Medulla oblongata (tissue), 1 donor: ENCODE data around the gene PRKCB.

Experiments used
- DNase-seq: peaks from one replicate; pipeline ENCODE4 v3.0.0-alpha.2; 2015; ENCODE audit errors: extremely low spot score

The PRKCB gene

DNA sequence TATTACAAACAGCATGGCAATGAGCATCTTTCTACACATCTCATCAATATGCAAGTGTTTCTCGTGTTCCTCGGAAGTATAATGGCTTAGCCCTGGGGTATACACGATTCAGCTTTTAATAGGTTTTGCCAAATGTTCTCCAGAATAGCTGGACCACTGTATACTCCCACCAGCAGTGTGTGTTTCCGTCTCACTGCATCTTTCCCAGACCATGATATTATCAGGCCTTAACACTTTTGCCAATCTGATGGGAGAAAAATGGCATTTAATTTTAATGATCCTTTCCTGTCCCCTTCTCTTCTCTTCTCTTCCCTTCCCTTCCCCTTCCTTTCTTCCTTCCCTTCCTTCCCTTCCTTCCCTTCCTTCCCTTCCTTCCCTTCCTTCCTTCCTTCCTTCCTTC lies 30.8 kb downstream of the PRKCB start:
- DNase-seq, result no peak

DNA sequence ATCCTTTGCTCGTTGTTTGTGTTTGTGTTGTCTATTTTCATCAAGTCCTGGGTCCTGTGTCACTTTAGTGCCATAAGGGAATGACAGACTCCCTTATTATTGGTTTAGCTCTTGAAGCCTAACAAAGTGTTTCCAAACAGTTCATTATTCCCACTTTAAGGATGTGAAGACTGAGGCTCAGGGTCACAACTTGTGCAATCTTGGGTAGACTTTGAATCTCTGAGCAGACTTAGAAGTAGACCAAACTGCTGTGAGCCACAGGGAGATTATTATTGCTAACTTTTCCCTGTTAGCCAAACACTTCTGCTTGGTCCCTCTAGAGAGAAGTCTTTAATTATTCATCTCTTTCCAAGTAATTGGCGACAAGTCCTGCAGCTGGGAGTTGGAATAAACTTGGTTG lies 31.8 kb downstream of the PRKCB start:
- DNase-seq, result no peak

DNA sequence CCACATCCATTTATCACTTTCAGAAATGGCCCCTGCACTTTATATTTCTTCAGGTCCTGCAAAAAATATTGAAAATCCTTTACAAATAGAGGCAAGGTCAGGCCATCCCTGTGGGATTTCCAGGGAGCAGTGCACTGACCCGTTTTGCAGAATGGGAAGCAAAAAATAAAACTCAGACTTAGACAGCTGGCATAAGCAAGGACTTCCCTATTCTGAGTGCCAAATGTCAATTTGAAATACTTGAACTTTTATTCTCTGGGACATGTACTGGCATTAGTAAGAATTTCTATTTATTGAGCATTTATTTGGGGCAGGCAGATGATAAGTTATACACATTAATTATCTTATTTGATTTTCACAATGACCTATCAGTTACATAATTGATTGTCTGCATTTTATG lies 32.4 kb downstream of the PRKCB start:
- DNase-seq, result no peak

DNA sequence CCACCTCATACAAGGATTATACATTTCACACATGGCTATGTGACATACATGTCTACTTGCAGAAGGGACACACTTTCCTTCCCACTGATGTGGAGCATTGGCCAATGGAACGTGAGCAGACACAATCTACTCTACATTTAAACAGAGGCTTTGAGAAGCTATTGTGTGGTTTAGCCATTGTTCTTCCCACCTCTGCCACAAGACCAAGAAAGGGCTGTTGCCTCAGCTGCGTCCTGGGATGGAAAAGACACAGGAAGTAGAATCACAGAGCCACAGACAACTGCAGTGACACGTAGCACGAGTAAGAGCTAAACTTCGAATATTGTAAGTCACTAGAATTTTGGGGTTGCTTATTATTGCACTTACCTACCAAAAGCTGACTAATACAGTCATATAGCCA lies 33.3 kb downstream of the PRKCB start:
- DNase-seq, result no peak

DNA sequence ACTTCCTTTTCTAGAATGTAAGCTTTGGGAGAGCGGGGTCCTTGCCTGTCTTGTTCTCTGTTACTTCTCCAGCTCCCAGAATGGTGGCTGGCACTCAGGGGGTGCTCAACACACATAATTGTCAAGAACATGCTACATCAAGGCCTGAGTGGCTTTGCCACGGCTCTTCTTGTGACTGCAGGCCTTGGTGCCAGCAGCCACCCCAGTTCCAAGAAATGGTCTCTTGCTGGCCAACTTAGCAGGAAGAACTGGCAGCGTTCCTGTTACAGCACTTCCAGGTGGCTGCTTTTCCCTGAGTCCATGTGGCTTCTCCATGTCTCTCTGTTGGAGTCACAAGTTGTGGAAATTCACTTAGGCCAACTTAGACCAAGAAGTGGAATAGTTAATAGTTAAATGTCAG lies 36.1 kb downstream of the PRKCB start:
- DNase-seq, result peak; percentile 60

DNA sequence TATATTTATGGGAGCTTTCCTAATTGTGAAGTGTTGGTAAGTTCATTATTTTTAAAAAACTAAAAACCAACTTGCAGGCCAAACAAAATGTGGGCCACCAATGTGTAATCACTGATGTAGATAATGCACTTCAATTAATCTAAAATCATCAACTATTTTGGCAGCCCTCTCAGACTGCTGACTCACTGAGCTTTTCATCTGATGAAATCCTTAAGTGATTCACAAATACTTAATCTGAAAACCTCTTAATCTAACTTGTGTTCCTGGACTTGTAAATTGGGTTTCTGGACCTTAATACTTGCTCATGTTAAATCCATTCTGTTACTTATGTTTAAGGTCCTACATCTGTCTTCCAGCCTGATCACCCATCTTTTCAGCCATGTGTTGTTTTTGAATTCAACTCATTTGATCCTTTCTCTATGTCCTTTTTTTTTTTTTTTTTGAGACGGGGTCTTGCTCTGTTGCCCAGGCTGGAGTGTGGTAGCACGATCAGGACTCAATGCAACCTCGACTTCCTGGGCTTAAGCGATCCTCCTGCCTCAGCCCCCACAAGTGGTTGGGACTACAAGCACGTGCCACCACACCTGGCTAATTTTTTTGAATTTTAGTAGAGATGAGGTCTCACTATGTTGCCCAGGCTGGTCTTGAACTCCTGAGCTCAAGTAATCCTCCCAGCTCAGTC lies 39.0 kb downstream of the PRKCB start:
- DNase-seq, result no peak

DNA sequence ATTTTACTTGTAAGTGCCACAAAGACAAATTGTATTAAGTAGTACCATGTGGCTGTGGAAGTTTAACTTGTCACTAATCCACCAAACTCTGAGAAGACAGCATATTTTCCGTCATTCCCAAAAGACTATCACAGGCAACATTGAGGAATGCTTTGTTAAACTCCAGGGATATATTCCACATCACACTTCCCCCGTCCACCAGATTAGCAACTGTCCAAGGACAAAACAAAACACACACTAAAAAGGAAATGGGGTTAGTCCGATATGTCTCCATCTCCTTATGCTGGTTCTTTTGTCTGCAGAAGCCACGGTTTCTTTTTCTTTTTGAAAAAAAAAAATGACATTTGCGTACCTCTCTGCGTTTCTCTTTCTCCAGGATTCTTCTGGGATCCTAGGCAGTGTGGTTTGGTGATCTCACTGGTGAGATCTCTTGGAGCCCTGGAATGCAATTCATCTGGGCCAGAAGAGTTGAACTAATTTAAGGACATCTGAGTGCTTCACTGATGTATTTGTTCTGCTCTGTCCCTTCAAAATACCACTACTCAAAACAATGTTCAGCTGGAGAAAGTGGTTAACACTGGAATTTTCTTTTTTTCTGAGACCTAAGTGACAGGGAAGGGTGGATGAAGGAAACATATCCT lies 40.6 kb downstream of the PRKCB start:
- no peak for DNase-seq

DNA sequence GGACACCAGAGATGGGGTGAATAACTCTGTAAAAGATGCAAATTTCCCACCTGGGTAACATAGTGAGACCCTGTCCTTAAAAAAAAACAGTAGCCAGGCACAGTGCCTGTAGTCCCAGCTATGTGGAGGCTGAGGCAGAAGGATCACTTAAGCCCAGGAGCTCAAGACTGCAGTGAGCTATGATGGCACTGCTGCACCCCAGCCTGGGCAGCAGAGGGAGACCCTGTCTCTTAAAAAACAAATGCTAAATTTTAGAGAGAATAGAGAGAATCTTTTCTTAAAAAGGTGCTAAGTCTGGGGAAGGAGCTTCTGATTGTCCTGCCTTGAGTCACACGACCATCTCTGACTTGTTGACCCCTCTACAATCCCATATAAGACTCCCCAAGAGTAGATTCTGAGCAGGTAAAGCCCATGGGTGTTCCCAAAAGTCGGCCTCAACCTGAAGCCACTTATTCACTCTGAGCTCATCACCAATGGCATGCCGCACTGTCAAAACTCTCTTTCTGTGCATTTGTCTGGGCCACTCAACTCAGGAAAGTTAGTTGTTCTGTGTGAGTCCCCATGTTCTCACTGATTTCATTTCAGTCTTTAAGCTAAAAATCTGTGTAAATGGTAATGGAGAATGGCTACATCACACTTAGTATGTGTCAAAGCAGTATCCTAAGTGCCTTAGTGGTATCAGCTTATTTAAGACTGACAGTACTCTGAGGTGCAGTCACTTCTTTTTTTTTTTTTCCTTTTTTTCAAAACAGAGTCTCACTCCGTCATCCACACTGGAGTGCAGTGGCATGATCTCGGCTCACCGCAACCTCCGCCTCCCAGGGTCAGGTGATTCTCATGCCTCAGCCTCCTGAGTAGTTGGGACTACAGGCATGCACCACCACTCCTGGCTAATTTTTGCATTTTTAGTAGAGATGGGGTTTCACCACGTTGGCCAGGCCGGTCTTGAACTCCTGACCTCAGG lies 41.6 kb downstream of the PRKCB start:
- DNase-seq, result no peak

DNA sequence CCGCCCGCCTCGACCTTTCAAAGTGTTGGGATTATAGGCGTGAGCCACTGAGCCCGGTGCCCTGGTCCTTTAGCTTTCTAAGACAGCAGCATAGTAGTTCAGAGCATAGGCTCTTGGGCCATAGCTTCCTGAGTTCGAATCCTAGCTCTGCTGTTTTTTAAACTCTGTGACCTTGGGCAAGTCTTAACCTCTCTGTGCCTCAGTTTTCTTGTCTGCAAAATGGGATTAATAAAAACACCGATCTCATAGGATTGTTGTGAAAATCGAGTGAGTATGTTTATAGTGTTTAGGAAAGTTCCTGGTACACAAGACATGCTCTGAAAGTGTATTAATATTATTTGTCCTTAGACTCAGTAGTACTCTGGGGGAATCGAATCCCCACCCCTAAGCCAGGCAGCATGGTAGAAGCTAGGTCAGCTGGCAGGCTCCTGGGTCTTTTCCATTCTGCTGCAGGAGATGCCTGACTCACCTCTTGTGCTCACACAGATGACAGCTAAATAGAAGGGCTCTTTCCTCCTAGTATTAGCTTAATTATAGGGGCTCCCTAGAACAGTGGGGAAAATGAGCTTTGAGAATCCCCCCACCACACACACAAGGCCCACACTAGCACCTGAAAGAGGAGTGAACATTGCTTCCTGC lies 44.1 kb downstream of the PRKCB start:
- no peak for DNase-seq

DNA sequence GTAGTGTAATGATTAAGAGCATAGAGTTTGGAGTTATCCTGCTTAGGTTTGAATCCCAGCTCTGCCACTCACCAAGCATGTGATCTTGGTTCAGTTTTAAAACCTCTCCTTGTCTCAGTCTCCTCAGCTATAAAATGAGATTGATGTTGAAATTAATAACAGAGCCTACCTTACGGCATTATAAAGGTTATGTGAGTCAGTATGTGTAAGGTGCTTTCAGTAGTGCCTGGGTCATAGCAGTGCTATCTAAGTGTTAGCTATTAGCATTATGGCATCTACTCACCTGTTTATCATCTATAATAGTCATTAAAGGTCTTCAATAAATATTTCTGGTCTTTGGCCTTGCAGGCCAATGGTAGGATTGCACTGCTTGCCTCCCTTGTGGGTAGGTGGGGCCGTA lies 53.4 kb downstream of the PRKCB start:
- DNase-seq, result no peak

DNA sequence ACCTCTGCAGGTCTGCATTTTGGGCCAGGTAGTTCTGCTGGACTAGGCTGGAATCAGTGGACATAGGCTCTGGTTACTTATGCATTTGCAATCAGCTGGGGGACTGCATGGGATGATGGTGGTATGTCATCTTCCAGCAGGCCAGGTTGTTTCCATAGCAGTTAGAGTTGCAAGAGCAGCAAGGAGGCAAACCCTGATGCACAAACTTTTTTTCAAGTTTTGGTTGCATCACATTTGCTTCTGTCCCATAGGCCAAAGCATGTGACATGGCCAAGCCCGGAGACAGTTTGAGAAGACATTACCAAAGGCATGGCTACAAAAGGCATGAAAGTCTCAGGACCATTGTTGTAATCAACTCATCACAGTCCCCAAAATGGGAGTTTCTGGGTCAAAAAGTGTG lies 58.2 kb downstream of the PRKCB start:
- DNase-seq, result no peak

DNA sequence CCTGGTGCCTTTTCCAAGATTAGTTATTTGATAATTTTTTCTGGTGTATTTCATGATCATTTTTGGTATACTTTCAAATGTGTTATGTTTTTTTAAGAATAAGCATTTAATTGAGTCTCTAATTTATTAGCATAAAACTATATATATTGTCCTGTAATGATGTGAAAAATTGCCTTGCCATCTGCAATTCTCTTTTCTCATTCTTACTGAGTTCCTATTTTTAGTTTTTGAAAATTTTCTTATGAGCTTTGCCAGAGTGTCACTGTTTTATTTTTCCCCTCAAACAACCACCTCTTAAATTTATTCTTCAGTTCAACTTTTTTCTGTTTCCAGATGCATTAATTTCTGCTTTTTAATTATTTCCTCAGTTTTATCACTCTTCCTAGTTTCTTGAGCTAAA lies 59.3 kb downstream of the PRKCB start:
- DNase-seq, result no peak

DNA sequence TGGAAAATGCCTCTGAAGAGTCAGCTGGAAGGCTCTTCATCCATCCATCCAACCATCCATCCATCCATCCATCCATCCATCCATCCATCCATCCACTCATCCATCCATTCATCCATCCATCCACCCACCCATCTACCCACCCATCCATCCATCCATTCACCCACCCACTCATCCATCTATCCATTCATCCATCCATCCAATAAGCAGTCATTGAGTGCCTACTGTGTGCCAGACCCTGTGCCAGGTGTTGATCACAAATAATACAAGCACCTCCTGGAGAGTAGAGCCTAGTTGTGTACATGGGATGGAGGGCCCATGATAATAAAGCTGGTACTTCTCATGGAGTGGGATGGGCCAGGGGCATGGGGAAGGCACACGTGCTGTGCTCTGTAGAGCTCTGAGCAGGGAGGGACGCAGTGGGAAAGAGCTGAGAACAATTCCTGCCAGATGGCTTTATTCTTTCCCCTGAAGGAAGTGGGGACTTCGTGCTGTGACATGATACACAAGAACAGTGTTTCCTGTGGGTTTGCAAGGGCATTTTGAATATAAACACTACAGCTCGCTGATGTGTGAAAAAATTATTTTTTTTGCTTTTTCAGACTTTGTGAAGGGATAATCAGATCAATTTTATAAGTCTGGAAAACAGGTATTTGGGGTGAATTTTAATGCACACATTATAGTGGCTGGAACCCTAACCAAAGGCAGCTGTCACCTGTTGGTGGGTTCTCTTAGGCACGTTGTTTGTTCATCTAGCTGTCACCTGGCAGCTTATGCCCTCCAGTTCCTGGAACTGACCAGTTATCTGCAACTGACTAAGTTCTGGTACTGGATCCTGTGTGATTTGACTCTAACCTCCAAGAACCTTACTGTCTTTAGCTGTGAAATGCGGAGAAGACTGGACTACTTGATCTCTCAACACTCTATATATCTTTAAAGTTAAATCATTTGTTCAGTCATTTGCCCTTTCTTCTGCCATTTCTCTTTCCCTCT lies 61.3 kb downstream of the PRKCB start:
- DNase-seq, result no peak

DNA sequence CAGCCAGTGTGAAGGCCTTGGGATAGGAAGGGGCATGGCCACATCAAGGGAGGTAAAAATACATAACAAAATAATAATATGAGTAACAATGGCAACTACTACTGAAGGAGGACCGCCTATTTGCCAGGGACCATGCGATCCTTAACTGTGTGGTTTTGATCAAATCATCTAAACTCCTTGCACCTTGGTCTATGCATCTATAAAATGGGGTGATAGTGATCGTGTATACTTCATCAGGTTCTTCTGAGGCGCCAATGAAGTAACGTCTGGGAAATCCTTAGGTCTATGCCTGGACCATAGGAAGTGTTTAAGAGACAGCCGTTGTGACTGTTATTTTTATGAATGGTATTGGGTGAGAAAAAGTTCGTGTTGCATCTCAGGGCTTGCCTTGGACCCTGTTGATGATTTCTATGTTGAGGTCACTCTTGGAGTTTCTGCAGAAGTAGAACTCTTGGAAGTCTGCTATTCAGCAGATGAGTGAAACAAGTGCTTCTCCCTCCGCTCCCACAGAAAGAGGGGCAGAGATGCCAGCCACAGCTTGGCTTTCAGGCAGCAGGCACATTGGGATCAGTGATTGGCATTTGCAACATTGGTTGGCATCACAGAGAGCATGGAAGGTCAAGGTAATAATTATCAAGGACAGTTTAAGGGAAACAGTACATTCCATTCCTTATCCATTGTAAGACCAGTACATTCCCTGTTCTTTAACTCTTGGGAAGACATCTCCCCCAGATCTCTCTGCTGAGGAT lies 63.1 kb downstream of the PRKCB start:
- DNase-seq, result no peak

DNA sequence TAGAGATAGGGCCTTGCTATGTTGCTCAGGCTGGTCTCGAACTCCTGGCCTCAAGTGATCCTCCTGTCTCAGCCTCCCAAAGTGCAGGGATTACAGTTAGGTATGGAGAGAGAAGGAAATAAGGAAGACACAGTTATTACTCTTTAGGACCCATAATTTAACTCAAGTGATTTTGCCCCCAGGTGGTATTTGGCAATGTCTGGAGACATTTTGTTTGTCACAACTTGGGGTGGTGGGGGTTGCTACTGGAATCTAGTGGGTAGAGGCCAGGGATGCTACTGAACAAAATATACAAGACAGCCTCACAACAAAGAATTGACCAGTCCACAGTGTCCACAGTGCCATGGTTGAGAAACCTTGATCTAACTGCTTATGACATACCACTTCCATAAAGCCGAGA lies 64.1 kb downstream of the PRKCB start:
- no peak for DNase-seq

DNA sequence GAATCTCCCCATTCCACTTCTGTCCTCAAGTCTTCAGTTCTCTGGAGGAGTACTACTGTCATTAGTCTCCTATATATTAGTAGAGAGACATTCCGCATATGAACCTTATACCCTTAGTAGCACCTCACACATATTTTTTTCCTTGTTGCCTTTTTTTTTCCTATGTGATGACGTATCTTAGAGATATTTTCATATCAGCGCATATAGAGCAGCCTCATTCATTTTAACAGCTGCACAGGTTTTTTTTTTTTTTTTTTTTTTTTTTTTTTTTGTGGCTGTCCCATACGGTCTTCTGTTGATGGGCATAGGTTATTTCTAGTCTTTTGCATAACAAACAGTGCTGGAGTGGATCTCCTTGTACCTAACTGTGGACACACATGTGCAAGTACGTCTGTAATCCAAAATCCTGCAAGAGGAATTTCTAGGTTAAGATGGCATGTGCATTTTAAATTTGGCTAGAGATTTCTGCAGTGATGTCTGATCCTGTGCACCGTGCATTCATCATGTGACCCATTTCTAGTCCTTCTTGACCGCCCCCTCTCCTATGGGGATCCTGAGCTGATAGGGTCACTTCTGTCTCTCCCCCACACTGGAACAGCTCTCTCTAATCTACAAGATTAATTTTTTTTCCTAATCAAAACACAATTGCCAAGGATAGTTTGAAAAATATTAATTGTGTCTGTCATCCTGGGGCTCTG lies 64.8 kb downstream of the PRKCB start:
- no peak for DNase-seq

DNA sequence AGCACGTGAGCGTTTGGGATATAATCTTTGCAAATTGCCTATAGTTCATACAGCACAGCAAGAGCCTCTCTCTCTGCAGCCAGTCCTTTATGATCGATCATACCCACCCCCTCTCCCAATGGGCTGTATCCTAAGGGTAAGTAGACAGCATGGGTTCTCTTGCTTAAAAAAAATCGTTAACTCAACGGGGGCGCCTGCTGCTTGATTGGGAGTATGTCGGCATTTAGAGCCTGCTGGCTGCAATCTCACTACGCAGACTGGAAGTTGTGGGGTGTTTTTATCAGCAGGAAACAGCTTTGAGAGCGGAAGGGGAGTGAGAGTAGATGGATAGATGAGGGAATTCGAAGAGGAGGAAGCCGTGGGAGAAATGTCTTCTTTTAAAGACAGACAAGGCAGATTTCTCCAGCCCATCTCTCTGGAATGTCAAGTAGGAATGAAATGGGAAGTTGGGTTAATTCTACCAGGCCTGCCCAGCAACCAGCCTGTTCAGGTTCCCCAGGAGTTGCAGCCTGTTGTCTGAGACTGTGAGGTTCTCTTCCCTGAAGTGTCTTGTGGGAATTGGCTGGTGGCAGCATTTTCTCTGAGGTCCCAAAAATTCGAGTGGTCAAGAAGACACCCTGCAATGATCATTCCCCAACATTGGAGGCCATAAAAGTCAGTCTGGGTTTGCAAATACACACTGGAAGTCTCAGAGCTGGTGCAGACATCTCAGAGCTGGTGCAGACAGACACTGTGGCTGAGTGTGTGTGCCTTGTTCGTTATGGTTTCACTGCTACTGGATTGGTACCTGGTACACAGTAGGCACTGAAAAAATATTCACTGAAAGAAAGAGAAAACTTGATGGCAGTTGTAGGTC lies 65.6 kb downstream of the PRKCB start:
- DNase-seq, result no peak

DNA sequence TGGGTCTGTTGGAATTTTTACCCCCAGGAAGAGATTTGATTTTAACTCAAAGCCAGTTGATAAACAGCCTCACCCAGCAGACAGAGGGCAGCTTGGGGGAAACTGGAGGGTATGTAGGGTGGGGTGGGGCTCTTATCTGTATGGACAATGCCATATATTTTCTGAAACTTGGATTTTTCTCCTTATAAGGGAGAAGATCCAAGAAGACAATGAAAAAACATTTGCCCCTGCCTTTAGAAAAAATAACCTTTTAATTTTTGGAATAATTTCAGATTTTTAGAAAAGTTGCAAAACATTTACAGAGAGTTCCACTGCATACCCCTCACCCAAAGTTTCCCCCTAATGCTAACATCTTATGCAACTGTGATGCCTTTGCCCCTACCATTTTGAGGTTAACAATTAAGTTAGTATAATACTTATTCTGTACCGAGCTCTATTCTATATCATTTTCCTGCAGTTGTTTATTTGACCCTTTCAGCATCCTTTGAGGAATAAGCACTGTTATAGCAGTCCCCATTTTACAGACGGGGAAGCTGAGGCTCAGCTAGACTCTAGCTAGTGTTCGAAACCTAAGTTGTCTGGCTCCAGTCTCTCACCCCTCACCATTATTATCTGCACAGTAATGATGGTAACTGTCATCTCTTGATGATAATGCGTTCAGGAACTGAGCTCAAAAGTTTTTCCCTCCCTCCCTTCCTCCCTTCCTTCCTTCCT lies 66.4 kb downstream of the PRKCB start:
- DNase-seq, result no peak
